CD14-positive monocyte (primary cell): ENCODE results near the gene TMEM135. TPM values are rescaled to one million over a fixed set of nuclear protein-coding genes. Genes with fewer than 3 reads are reported as not detected.
"Not testable (repeated sequence)": the region's sequence is repeated elsewhere in the genome, so short reads cannot be mapped to it uniquely, and the experiment has no call there.

Experiments
- DNase-seq, 3 donors: peaks; one replicate each; pipeline ENCODE4 v3.0.0-alpha.2; 2011 to 2022
- H2AFZ ChIP-seq: 2 replicates; pipeline ENCODE4 v1.6.0; 2012; ENCODE audit warnings: mild to moderate bottlenecking, low read depth, low read length, inconsistent platforms; ENCODE audit not compliant: insufficient read depth, poor library complexity, severe bottlenecking
- H3K27ac ChIP-seq, 2 donors: 1 replicate in 1 of 2; 2 replicates in 1 of 2; pipeline ENCODE4 v1.5.1; 2012 to 2013; ENCODE audit warnings: low read length in 2 of 2, control low read depth in 1 of 2, inconsistent platforms in 1 of 2, low read depth in 1 of 2, mild to moderate bottlenecking in 1 of 2
- H3K27me3 ChIP-seq, 2 donors: one replicate each; pipeline versions ENCODE4 v1.6.0 to v1.6.1; 2011 to 2013; ENCODE audit warnings: low read length in 2 of 2; ENCODE audit not compliant: control insufficient read depth in 2 of 2, insufficient read depth in 2 of 2
- H3K36me3 ChIP-seq, 2 donors: replicated peaks in 1 of 2; 1 replicate in 1 of 2; 2 replicates in 1 of 2; pipeline versions ENCODE4 v1.5.1 to v1.6.1; 2012 to 2013; ENCODE audit warnings: low read length in 2 of 2, control low read depth in 1 of 2, inconsistent platforms in 1 of 2, mild to moderate bottlenecking in 1 of 2; ENCODE audit not compliant: insufficient read depth in 2 of 2, control insufficient read depth in 1 of 2
- H3K4me1 ChIP-seq, 2 donors: 1 replicate in 1 of 2; 2 replicates in 1 of 2; pipeline versions ENCODE4 v1.5.1 to v1.6.1; 2012 to 2013; ENCODE audit warnings: low read length in 2 of 2, control low read depth in 1 of 2, inconsistent platforms in 1 of 2, mild to moderate bottlenecking in 1 of 2, moderate library complexity in 1 of 2; ENCODE audit not compliant: insufficient read depth in 2 of 2, control insufficient read depth in 1 of 2
- H3K4me2 ChIP-seq: replicated peaks from 2 replicates; pipeline ENCODE3; 2012; ENCODE audit warnings: low read length, moderate library complexity, mild to moderate bottlenecking; ENCODE audit not compliant: poor library complexity, severe bottlenecking; ENCODE audit errors: extremely low read depth
- H3K4me3 ChIP-seq, 3 experiments: fragments of 200-600 bp in 1 of 3; sonication (generic) in 1 of 3; replicated peaks in 1 of 3; 1 replicate in 2 of 3; 2 replicates in 1 of 3; pipeline ENCODE4 v1.5.1; 2011 to 2013; ENCODE audit warnings: low read length in 3 of 3, mild to moderate bottlenecking in 3 of 3, control low read depth in 2 of 3, low read depth in 2 of 3, inconsistent platforms in 1 of 3, moderate library complexity in 1 of 3
- H3K79me2 ChIP-seq: 2 replicates; pipeline ENCODE4 v1.6.0; 2012; ENCODE audit warnings: mild to moderate bottlenecking, control low read depth, inconsistent platforms, low read length, moderate library complexity; ENCODE audit not compliant: insufficient read depth
- H3K9ac ChIP-seq: 2 replicates; pipeline ENCODE4 v1.6.0; 2017; ENCODE audit warnings: low read length, mild to moderate bottlenecking; ENCODE audit not compliant: insufficient read depth, poor library complexity, severe bottlenecking
- H3K9me3 ChIP-seq, 2 donors: replicated peaks in 1 of 2; 1 replicate in 1 of 2; 2 replicates in 1 of 2; pipeline versions ENCODE4 v1.5.1 to v1.6.1; 2012 to 2013; ENCODE audit warnings: low read length in 2 of 2, control low read depth in 1 of 2; ENCODE audit not compliant: control insufficient read depth in 1 of 2, insufficient read depth in 1 of 2
- H4K20me1 ChIP-seq: 2 replicates; pipeline ENCODE4 v1.6.0; 2012; ENCODE audit warnings: mild to moderate bottlenecking, low read length, control low read depth, moderate library complexity; ENCODE audit not compliant: insufficient read depth
- H3K27ac Mint-ChIP-seq, 7 donors: one replicate each; pipeline ENCODE4 v1.8.0; 2020; ENCODE audit warnings: mild to moderate bottlenecking in 7 of 7, mixed read lengths in 7 of 7, moderate library complexity in 6 of 7, inconsistent platforms in 2 of 7
- H3K27me3 Mint-ChIP-seq, 3 donors: one replicate each; pipeline ENCODE4 v1.8.0; 2021 to 2022; ENCODE audit warnings: low read depth in 3 of 3, mild to moderate bottlenecking in 3 of 3, mixed read lengths in 3 of 3, moderate library complexity in 3 of 3, inconsistent platforms in 1 of 3
- H3K36me3 Mint-ChIP-seq, 2 donors: one replicate each; pipeline ENCODE4 v1.8.0; 2020; ENCODE audit warnings: mixed read lengths in 2 of 2, inconsistent platforms in 1 of 2, mild to moderate bottlenecking in 1 of 2
- H3K4me1 Mint-ChIP-seq: one replicate; pipeline ENCODE4 v1.8.0; 2020; ENCODE audit warnings: mild to moderate bottlenecking, mixed read lengths
- H3K4me3 Mint-ChIP-seq, 2 donors: one replicate each; pipeline ENCODE4 v1.8.0; 2020; ENCODE audit warnings: mild to moderate bottlenecking in 2 of 2, mixed read lengths in 2 of 2, moderate library complexity in 1 of 2
- H3K9me3 Mint-ChIP-seq, 7 donors: one replicate each; pipeline ENCODE4 v1.8.0; 2020 to 2022; ENCODE audit warnings: mixed read lengths in 7 of 7, mild to moderate bottlenecking in 6 of 7, moderate library complexity in 6 of 7, inconsistent platforms in 2 of 7
- WGBS: methylation state at CpG from one replicate; pipeline ENCODE4 v1.1.5; 2013; ENCODE audit warnings: missing lambda C conversion rate; ENCODE audit not compliant: insufficient coverage; 5-methylcytosine and 5-hydroxymethylcytosine counted together
- intact Hi-C, 2 donors: fragments of 100-400 bp; cut with micrococcal nuclease; formaldehyde crosslinking; loops; one replicate each; pipeline versions ENCODE4 v1.15.0 to v1.15.1; 2023
- polyA plus RNA-seq, 3 donors: library from polyadenylated mRNA; depleted of rRNA in 1 of 3; unstranded in 2 of 3; stranded (reverse) in 1 of 3; fragments of 300-500 nt in 2 of 3; fragments of >200 nt in 1 of 3; fragmentation: Illumina TruSeq in 2 of 3; gene quantifications; 1 replicate in 2 of 3; 2 replicates in 1 of 3; pipeline ENCODE4 v1.2.3, GENCODE V29; 2012 to 2021
- TF ChIP-seq, protein P1 (sequence below): fragments of 200-600 bp; IDR thresholded peaks from one replicate; pipeline ENCODE4 v1.8.0; 2022; ENCODE audit warnings: antibody characterized with exemption, mild to moderate bottlenecking

The TMEM135 gene
- polyA plus RNA-seq, 3 donors = 2.7 to 8.4 (median 5.9) TPM

DNA sequence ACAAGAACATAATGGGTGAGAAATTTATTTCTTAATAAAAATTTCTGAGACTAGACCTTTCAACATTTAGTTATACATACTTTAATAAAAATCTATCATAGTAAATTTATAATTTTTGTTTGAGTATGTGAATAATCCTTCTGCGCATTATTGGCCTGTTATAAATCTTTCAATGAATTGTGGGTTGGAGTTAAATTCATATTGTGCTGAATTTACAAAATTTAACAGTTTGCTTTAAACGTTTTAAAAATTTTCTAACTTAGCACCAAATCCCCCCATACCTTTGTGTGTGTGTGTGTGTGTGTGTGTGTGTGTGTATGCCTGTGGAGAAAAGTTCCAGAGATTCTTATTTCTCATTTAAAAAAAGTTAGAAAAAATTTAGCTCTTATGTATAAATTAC, 111.0 kb downstream of the TMEM135 start:
- no peak overlapping the region for H3K27ac Mint-ChIP-seq
- intact Hi-C loops = no loop called here
- Histone ChIP-seq H3K4me1 (no peaks in the 10 kb centered on the region), H3K9ac (no peak overlapping the region), H2AFZ (no peak overlapping the region), H3K4me2 (no peak overlapping the region), H4K20me1 (no peaks in the 10 kb centered on the region), H3K4me3 (no peak overlapping the region), H3K27me3 (no peaks in the 10 kb centered on the region), H3K27ac (no peak overlapping the region), H3K36me3 (no peaks in the 10 kb centered on the region), H3K9me3 (peaks cover 0 to 3% of the 10 kb centered on the region in 2 donors), H3K79me2 (no peaks in the 10 kb centered on the region)
- no CpG with 5 or more reads among the region's 2 CpGs for WGBS
- H3K9me3 Mint-ChIP-seq = peaks cover 0 to 11% (median 2%) of the 10 kb centered on the region in 7 donors
- peaks cover 2% of the 10 kb centered on the region for H3K4me1 Mint-ChIP-seq
- DNase-seq = no peak
- no peak overlapping the region for H3K4me3 Mint-ChIP-seq
- TF ChIP-seq, protein P1, sequence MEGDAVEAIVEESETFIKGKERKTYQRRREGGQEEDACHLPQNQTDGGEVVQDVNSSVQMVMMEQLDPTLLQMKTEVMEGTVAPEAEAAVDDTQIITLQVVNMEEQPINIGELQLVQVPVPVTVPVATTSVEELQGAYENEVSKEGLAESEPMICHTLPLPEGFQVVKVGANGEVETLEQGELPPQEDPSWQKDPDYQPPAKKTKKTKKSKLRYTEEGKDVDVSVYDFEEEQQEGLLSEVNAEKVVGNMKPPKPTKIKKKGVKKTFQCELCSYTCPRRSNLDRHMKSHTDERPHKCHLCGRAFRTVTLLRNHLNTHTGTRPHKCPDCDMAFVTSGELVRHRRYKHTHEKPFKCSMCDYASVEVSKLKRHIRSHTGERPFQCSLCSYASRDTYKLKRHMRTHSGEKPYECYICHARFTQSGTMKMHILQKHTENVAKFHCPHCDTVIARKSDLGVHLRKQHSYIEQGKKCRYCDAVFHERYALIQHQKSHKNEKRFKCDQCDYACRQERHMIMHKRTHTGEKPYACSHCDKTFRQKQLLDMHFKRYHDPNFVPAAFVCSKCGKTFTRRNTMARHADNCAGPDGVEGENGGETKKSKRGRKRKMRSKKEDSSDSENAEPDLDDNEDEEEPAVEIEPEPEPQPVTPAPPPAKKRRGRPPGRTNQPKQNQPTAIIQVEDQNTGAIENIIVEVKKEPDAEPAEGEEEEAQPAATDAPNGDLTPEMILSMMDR = no peak
- peaks cover 0 to 2% (median 0%) of the 10 kb centered on the region in 3 donors for H3K27me3 Mint-ChIP-seq
- H3K36me3 Mint-ChIP-seq = no peaks in the 10 kb centered on the region

DNA sequence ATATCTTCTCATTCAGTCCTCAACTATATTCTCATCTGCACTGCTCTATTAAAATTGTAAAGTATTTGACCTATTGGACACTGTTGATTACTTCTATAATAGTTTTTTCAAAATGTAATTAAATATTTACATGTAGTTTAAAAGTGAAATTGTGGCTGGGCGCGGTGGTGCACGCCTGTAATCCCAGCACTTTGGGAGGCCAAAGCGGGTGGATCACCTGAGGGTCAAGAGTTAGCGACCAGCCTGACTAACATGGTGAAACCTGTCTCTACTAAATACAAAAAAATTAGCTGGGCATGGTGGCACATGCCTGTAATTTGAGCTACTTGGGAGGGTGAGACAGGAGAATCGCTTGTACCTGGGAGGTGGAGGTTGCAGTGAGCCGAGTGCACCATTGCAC, 112.0 kb downstream of the TMEM135 start:
- H3K9me3 Mint-ChIP-seq = peaks cover 0 to 11% (median 2%) of the 10 kb centered on the region in 7 donors
- H3K9me3 ChIP-seq, H3K36me3 ChIP-seq, H3K27ac ChIP-seq, H4K20me1 ChIP-seq, H2AFZ ChIP-seq, H3K9ac ChIP-seq, H3K27me3 Mint-ChIP-seq, H3K27me3 ChIP-seq, H3K36me3 Mint-ChIP-seq, H3K4me1 Mint-ChIP-seq, intact Hi-C loops, DNase-seq, H3K4me3 ChIP-seq, H3K4me3 Mint-ChIP-seq, H3K79me2 ChIP-seq, H3K4me1 ChIP-seq, H3K4me2 ChIP-seq: not testable (repeated sequence)
- H3K27ac Mint-ChIP-seq = peak overlapping the region in 1 of 7 donors; percentile 6
- no CpG with 5 or more reads among the region's 7 CpGs for WGBS
